GM23338 (cell line): Measurements from ENCODE around the gene TOX2. TPM values are rescaled to one million over a fixed set of nuclear protein-coding genes. Genes with fewer than 3 reads are reported as not detected.

Experiments used
- ATAC-seq: fragments of 200-7000 bp; cut with Tn5 transposase; 3 replicates; pipeline ENCODE4 v1.9.1; 2020
- DNase-seq: peaks from one replicate; pipeline ENCODE4 v3.0.0-alpha.2; 2015; ENCODE audit warnings: low spot score
- H2AFZ ChIP-seq: fragments of 200-600 bp; sonication (generic); 2 replicates; pipeline ENCODE4 v1.8.0; 2016; ENCODE audit warnings: antibody characterized with exemption, mild to moderate bottlenecking, moderate library complexity
- H3F3A ChIP-seq: fragments of 200-600 bp; sonication (generic); replicated peaks from 2 replicates; pipeline ENCODE4 v1.8.0; 2017; ENCODE audit warnings: antibody characterized with exemption, mixed run types, low read depth
- H3K27ac ChIP-seq: fragments of 200-600 bp; sonication (generic); 2 replicates; pipeline ENCODE4 v1.6.1; 2016; ENCODE audit warnings: low read depth
- H3K27me3 ChIP-seq: fragments of 200-600 bp; sonication (generic); 2 replicates; pipeline ENCODE4 v1.8.0; 2016; ENCODE audit warnings: mild to moderate bottlenecking, mixed run types, moderate library complexity; ENCODE audit not compliant: insufficient read depth
- H3K36me3 ChIP-seq: fragments of 200-600 bp; sonication (generic); 2 replicates; pipeline ENCODE4 v1.8.0; 2016; ENCODE audit warnings: mild to moderate bottlenecking; ENCODE audit not compliant: insufficient read depth
- H3K4me1 ChIP-seq: fragments of 200-600 bp; sonication (generic); 2 replicates; pipeline ENCODE4 v1.8.0; 2016; ENCODE audit warnings: mild to moderate bottlenecking, moderate library complexity; ENCODE audit not compliant: insufficient read depth
- H3K4me2 ChIP-seq: fragments of 200-600 bp; sonication (generic); 2 replicates; pipeline ENCODE4 v1.7.1; 2017; ENCODE audit warnings: mixed run types
- H3K4me3 ChIP-seq: fragments of 200-600 bp; sonication (generic); 2 replicates; pipeline ENCODE4 v1.6.1; 2016; ENCODE audit warnings: mixed run types
- H3K79me2 ChIP-seq: fragments of 200-600 bp; sonication (generic); replicated peaks from 2 replicates; pipeline ENCODE4 v1.8.0; 2017; ENCODE audit warnings: mild to moderate bottlenecking; ENCODE audit not compliant: insufficient read depth
- H3K9me2 ChIP-seq: fragments of 200-600 bp; sonication (generic); 2 replicates; pipeline ENCODE4 v1.8.0; 2017; ENCODE audit not compliant: insufficient read depth
- H4K20me1 ChIP-seq: fragments of 200-600 bp; sonication (generic); replicated peaks from 2 replicates; pipeline ENCODE4 v1.8.0; 2017; ENCODE audit warnings: mild to moderate bottlenecking; ENCODE audit not compliant: insufficient read depth
- H3K27ac Mint-ChIP-seq: 2 replicates; pipeline ENCODE4 v1.8.0; 2020; ENCODE audit warnings: inconsistent platforms, mild to moderate bottlenecking, moderate library complexity, mixed read lengths
- H3K27me3 Mint-ChIP-seq: 3 replicates; pipeline ENCODE4 v1.8.0; 2022; ENCODE audit warnings: low read depth, mild to moderate bottlenecking, moderate library complexity, mixed read lengths, inconsistent platforms; ENCODE audit not compliant: insufficient read depth, poor library complexity
- H3K36me3 Mint-ChIP-seq: 3 replicates; pipeline ENCODE4 v1.8.0; 2021; ENCODE audit warnings: low read depth, mild to moderate bottlenecking, inconsistent platforms, moderate library complexity, mixed read lengths
- H3K4me1 Mint-ChIP-seq: 3 replicates; pipeline ENCODE4 v1.8.0; 2020; ENCODE audit warnings: mild to moderate bottlenecking, inconsistent platforms, mixed read lengths
- H3K4me3 Mint-ChIP-seq: 3 replicates; pipeline ENCODE4 v1.8.0; 2021; ENCODE audit warnings: moderate library complexity, mild to moderate bottlenecking, inconsistent platforms, mixed read lengths
- H3K9me3 Mint-ChIP-seq: 3 replicates; pipeline ENCODE4 v1.8.0; 2020; ENCODE audit warnings: moderate library complexity, mild to moderate bottlenecking, inconsistent platforms, mixed read lengths
- CTCF ChIP-seq, 2 experiments: fragments of 200-600 bp in 1 of 2; sonication (generic) in 1 of 2; conservative IDR thresholded peaks; 2 replicates each; pipeline versions ENCODE4 v1.5.1 to v1.6.1; 2016 to 2017; ENCODE audit warnings: antibody characterized with exemption in 2 of 2, low read depth in 2 of 2, mild to moderate bottlenecking in 2 of 2, moderate library complexity in 1 of 2
- EZH2phosphoT487 ChIP-seq: fragments of 200-600 bp; sonication (generic); IDR thresholded peaks from one replicate; pipeline ENCODE4 v1.8.1; 2018; ENCODE audit warnings: antibody characterized with exemption; ENCODE audit not compliant: unreplicated experiment
- JUNB ChIP-seq: IDR thresholded peaks from one replicate; pipeline ENCODE4 v1.6.1; 2016; ENCODE audit warnings: antibody characterized with exemption; ENCODE audit not compliant: unreplicated experiment
- NANOG ChIP-seq: IDR thresholded peaks from 2 replicates; pipeline ENCODE4 v1.6.1; 2016; ENCODE audit warnings: antibody characterized with exemption, borderline replicate concordance
- POLR2AphosphoS5 ChIP-seq: IDR thresholded peaks from 2 replicates; pipeline ENCODE4 v1.6.1; 2016; ENCODE audit warnings: antibody characterized with exemption, low read depth
- STAT1 ChIP-seq: IDR thresholded peaks from one replicate; pipeline ENCODE4 v1.6.1; 2016; ENCODE audit warnings: antibody characterized with exemption; ENCODE audit not compliant: unreplicated experiment
- ZNF114 ChIP-seq: fragments of 250-450 bp; sonication (Bioruptor Pico); IDR thresholded peaks from 2 replicates; pipeline ENCODE4 v1.5.0; 2020; ENCODE audit warnings: mild to moderate bottlenecking, moderate library complexity
- ZNF331 ChIP-seq: fragments of 250-450 bp; sonication (Bioruptor Pico); IDR thresholded peaks from 2 replicates; pipeline ENCODE4 v1.5.0; 2020; ENCODE audit warnings: low read depth, mild to moderate bottlenecking, moderate library complexity
- polyA plus RNA-seq: library from polyadenylated mRNA; unstranded; fragments of >200 nt; fragmentation: Nextera tagmentation; extraction: Ambion mirVana; gene quantifications from 2 replicates; pipeline ENCODE4 v1.2.1, GENCODE V29; 2016
- total RNA-seq: library from RNA; depleted of rRNA; stranded (reverse); fragments of >200 nt; shearing (Covaris generic); gene quantifications from 2 replicates; pipeline ENCODE4 v1.2.3, GENCODE V29; 2014
- TF ChIP-seq, protein P1 (sequence below): IDR thresholded peaks from one replicate; pipeline ENCODE4 v1.6.1; 2018; ENCODE audit warnings: antibody characterized with exemption; ENCODE audit not compliant: unreplicated experiment
- TF ChIP-seq, protein P2 (sequence below): IDR thresholded peaks from 2 replicates; pipeline ENCODE4 v1.6.1; 2016; ENCODE audit warnings: antibody characterized with exemption

TOX2 gene
- total and polyA plus RNA-seq, 2 experiments from 2014 or later = 1.4 to 1.5 TPM

- TF ChIP-seq, protein P1, sequence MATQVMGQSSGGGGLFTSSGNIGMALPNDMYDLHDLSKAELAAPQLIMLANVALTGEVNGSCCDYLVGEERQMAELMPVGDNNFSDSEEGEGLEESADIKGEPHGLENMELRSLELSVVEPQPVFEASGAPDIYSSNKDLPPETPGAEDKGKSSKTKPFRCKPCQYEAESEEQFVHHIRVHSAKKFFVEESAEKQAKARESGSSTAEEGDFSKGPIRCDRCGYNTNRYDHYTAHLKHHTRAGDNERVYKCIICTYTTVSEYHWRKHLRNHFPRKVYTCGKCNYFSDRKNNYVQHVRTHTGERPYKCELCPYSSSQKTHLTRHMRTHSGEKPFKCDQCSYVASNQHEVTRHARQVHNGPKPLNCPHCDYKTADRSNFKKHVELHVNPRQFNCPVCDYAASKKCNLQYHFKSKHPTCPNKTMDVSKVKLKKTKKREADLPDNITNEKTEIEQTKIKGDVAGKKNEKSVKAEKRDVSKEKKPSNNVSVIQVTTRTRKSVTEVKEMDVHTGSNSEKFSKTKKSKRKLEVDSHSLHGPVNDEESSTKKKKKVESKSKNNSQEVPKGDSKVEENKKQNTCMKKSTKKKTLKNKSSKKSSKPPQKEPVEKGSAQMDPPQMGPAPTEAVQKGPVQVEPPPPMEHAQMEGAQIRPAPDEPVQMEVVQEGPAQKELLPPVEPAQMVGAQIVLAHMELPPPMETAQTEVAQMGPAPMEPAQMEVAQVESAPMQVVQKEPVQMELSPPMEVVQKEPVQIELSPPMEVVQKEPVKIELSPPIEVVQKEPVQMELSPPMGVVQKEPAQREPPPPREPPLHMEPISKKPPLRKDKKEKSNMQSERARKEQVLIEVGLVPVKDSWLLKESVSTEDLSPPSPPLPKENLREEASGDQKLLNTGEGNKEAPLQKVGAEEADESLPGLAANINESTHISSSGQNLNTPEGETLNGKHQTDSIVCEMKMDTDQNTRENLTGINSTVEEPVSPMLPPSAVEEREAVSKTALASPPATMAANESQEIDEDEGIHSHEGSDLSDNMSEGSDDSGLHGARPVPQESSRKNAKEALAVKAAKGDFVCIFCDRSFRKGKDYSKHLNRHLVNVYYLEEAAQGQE = no peak
- TF ChIP-seq JUNB = no peak
- no peak for TF ChIP-seq NANOG
- TF ChIP-seq EZH2phosphoT487 = no peak
- no peak for TF ChIP-seq STAT1
- TF ChIP-seq ZNF114 = no peak
- TF ChIP-seq POLR2AphosphoS5 = no peak
- TF ChIP-seq CTCF (conservative IDR thresholded peaks at IDR 0.05; ENCODE audit: low read depth in 2 of 2) = no peak
- TF ChIP-seq ZNF331 (CRISPR knock-in tag) = no peak
Measured at GRCh38 chr20:43870484-43870883, 44.2 kb upstream of the TOX2 start (continued).

DNA sequence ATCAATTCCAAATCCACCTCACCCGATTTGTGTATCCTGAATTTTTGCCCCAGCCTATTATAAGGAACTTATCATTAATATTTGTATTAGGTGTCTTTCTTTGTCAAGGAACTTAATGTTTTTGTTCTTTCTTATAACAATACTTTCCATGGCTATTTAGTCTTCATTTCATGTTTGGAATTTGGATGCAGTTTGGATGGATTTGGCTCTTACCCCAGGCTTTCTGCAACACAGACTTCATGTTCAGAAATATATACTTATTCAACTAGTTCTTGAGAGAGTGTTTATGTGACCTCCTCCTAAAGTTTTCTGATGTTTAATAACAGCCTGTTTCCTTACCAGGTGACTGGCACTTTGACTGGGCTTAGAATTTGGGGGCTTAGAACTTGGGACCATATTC is 35.9 kb upstream of the TOX2 start:
- H2AFZ ChIP-seq = no peak overlapping the region
- no peaks in the 10 kb centered on the region for H3K27me3 ChIP-seq
- no peak overlapping the region for H3K27ac Mint-ChIP-seq
- no peak overlapping the region for H3K4me3 ChIP-seq
- H4K20me1 ChIP-seq = no peaks in the 10 kb centered on the region
- peaks cover 2% of the 10 kb centered on the region for H3K27me3 Mint-ChIP-seq
- H3K4me1 ChIP-seq = no peaks in the 10 kb centered on the region
- no peaks in the 10 kb centered on the region for H3K79me2 ChIP-seq
- H3F3A ChIP-seq = no peaks in the 10 kb centered on the region
- ATAC-seq (no peak), DNase-seq (no peak)
- H3K36me3 ChIP-seq = no peaks in the 10 kb centered on the region; the same call in 1 of the 2 replicates
- H3K4me2 ChIP-seq = no peak overlapping the region
- TF ChIP-seq STAT1 (no peak), NANOG (no peak), ZNF331 (CRISPR knock-in tag) (no peak), CTCF (conservative IDR thresholded peaks at IDR 0.05; ENCODE audit: low read depth in 2 of 2) (no peak)
- TF ChIP-seq, protein P2, sequence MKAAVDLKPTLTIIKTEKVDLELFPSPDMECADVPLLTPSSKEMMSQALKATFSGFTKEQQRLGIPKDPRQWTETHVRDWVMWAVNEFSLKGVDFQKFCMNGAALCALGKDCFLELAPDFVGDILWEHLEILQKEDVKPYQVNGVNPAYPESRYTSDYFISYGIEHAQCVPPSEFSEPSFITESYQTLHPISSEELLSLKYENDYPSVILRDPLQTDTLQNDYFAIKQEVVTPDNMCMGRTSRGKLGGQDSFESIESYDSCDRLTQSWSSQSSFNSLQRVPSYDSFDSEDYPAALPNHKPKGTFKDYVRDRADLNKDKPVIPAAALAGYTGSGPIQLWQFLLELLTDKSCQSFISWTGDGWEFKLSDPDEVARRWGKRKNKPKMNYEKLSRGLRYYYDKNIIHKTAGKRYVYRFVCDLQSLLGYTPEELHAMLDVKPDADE = no peak
- H3K36me3 Mint-ChIP-seq = no peaks in the 10 kb centered on the region; the same call in 2 of the 3 replicates
- no peak overlapping the region for H3K27ac ChIP-seq
- H3K9me2 ChIP-seq = no peaks in the 10 kb centered on the region
- peaks cover 30% of the 10 kb centered on the region for H3K9me3 Mint-ChIP-seq
- no peak overlapping the region for H3K4me3 Mint-ChIP-seq
- no peaks in the 10 kb centered on the region for H3K4me1 Mint-ChIP-seq
